NCI-H226 (cell line): Measurements from ENCODE around the gene MMEL1.
"Not testable (repeated sequence)": the region's sequence is repeated elsewhere in the genome, so short reads cannot be mapped to it uniquely, and the experiment has no call there.

Source experiments
- DNase-seq: peaks from one replicate; pipeline ENCODE4 v3.0.0-alpha.2; 2015

Gene MMEL1

GRCh38 chr1:2625748-2626147 is 7.1 kb downstream of the MMEL1 start:
- not testable (repeated sequence) for DNase-seq

- DNase-seq = no peak
These were observed 7.5 kb downstream of the MMEL1 start for GRCh38 chr1:2625311-2625710.

GRCh38 chr1:2624735-2625300 is 8.0 kb downstream of the MMEL1 start:
- no peak for DNase-seq

- no peak for DNase-seq
These were observed 9.1 kb downstream of the MMEL1 start for GRCh38 chr1:2623571-2624337.

- no peak for DNase-seq
These were observed 14.8 kb downstream of the MMEL1 start for GRCh38 chr1:2617971-2618470.

GRCh38 chr1:2614145-2614544 is 18.7 kb downstream of the MMEL1 start:
- no peak for DNase-seq

- no peak for DNase-seq
These were observed 20.0 kb downstream of the MMEL1 start for GRCh38 chr1:2612591-2613365.

GRCh38 chr1:2611621-2612437 is 21.0 kb downstream of the MMEL1 start:
- no peak for DNase-seq

GRCh38 chr1:2611031-2611501 is 21.8 kb downstream of the MMEL1 start:
- DNase-seq = no peak

GRCh38 chr1:2610036-2610959 is 22.5 kb downstream of the MMEL1 start:
- DNase-seq = no peak

- DNase-seq = no peak
These were observed 23.3 kb downstream of the MMEL1 start for GRCh38 chr1:2609319-2610035.

- DNase-seq = no peak
These were observed 25.1 kb downstream of the MMEL1 start for GRCh38 chr1:2607641-2608091.

GRCh38 chr1:2606881-2607621 is 25.8 kb downstream of the MMEL1 start:
- no peak for DNase-seq

- no peak for DNase-seq
These were observed 26.4 kb downstream of the MMEL1 start for GRCh38 chr1:2606396-2606880.

GRCh38 chr1:2605509-2606395 is 27.1 kb downstream of the MMEL1 start:
- DNase-seq = no peak

GRCh38 chr1:2604844-2605508 is 27.8 kb downstream of the MMEL1 start:
- no peak for DNase-seq

- DNase-seq = no peak
These were observed 28.5 kb downstream of the MMEL1 start for GRCh38 chr1:2604156-2604843.
